HG03066 (cell line): ENCODE results near the gene C2CD3.
A peak's percentile ranks its signal among the peaks of the same experiment; 100 is the strongest.

Source experiments
- ATAC-seq: cut with Tn5 transposase; IDR thresholded peaks from one replicate; pipeline ENCODE4 v1.9.1; 2021; ENCODE audit warnings: low read depth; ENCODE audit not compliant: unreplicated experiment

Gene C2CD3

DNA sequence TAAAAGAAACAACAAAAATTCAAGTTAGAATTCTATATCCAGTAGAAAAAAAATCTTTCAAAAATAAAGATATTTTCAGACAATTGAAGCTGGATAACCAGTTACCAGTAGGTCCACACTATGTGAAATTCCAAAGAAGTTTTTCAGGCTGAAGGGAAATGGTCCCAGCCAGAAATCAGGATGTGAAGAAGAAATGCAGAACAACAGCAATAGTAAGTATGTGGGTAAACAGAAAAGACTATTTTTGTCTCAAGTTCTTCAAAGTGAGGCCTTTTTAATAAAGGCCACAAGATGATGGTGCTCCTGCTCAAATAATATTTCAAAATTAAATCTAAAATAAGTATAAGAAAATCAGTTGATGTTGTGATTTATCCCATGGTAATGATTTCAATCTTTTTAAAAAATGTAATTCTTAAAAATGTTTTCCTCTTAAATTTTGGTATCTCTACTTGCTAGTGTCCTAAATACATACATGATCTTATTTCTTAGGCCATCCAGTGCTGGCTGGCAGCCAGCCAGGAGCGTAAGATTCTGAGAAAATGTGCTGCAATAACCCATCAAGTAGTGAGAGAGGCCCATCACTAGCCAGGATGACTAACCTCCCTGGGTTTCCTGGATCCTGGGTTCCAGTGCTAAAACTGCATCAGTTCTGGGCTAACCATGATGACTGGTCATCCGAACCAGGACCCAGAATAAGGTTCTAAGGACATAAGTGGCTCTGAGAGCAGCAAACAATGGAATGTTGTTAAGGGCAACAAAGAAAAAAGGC is 146.4 kb downstream of the C2CD3 start:
- no peak for ATAC-seq

DNA sequence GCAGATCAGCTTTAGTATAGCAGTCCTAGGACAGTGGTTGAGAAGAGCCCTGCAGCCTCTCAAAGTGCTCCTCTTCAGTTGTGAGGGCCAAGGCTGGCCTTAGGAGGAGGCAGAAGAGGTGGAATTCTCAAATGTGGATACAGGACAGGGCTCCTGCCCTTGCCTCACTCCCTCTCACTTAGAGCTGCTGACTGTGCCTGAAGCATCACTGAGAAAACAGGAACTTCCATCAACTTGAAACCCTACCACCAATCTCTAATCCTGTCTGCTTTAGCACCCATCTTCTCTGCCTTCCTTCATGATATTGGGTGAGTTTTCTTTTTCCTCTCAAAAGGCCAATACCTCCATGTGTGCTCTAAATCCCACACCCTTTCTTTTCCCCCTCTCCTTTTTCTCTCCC is 147.5 kb downstream of the C2CD3 start:
- ATAC-seq, result no peak

DNA sequence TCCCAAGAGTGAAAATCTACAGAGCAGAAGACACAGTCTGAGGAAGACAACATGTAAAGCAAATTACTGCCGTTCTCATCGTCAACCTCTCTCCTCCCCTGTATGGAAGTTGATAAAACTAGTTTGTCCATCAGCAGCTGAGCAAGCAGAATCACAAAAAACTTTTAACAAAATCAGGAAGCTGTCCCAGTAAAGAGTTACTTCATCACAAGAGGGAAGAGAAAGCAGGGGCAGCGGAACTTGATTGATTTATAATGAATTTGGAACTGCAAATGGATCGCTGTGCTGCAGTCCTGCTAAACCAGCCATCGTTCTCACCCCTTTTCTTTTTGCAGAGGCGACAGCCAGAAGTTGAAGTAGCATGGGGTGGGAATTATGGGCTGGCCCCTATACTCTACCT is 148.3 kb downstream of the C2CD3 start:
- ATAC-seq, result no peak

DNA sequence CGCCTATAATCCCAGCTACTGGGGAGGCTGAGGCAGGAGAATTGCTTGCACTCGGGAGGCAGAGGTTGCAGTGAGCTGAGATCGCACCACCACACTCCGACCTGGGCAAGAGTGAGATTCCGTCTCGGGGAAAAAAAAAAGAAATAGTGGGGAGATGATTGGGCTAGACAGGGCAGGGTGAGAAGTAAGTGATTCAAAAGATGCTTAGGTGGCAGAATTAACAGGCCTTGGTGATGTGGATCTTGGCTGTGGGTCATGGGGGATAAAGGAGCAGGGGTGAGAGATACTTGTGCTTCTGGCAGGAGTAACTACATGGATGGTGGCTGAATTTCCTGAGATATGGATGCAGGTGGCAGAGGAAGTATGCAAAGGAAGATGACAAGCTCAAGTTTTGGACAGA is 148.8 kb downstream of the C2CD3 start:
- ATAC-seq, result no peak

DNA sequence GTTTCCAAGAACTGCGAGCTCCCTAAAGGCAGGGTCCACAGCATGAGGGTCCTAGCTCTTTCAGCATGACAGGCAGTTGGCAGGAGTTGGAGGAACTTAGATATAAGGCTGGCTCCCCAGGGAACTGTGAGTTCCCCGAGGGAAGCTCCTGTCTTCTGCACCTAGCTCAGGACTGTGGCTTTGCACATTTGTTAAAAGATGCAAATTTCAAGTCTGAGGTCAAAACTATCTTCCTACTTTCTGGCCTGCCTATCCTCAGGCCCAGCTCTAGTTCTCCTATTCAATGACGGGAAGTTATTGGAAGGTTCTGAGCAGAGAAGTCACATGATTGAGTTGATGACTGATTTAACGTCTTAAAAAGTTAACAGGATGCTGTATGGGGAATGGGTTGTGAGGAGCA is 150.3 kb downstream of the C2CD3 start:
- ATAC-seq, result no peak

DNA sequence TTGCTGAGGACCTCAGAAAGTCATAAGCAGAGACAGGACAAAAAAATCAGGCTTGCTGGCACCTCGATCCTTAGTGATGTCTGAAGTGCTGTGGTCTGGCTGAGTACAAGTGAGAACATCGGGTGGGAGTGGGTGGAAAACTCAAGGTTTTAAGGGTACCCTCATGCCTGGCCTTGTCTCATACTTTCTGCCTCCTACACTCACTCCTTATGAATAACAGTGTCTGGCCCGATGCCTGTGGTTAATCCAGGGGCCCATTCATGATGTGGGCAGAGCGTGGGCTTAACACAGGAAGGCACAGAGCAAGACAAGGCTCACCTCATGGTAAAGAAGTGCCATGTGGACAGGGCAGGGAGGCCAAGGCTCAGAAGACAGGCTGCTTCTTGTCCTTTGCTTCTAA is 150.9 kb downstream of the C2CD3 start:
- no peak for ATAC-seq

DNA sequence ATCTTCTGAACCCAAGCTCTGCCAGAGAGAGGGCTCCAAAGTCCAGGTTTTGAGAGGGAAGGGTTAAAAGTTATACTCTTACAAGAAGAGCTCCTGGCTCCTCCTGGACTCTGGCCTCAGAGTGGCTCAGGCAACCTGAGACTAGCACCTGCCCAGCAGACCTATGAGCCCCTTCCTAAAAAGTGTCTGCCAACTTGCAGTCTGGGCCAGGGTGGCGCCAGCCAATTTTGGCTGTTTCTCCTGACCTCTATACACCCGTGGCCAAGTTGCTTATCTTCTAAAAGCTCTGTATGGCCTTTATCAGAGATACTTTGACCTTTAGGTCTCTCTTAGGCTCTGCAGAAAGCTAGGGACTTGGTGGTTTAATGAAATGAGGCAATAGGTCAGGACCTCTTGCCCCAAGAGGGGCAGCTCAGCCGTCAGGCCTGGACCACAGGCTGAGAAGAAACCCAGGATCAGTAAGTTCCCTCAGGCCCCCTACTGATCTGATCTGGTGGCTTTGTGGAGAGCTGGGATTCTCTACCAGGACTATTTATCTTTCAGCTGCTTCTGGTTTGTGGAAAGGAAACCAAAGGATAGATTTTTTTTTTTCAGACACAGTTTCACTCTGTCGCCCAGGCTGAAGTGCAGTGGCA is 151.6 kb downstream of the C2CD3 start:
- no peak for ATAC-seq

DNA sequence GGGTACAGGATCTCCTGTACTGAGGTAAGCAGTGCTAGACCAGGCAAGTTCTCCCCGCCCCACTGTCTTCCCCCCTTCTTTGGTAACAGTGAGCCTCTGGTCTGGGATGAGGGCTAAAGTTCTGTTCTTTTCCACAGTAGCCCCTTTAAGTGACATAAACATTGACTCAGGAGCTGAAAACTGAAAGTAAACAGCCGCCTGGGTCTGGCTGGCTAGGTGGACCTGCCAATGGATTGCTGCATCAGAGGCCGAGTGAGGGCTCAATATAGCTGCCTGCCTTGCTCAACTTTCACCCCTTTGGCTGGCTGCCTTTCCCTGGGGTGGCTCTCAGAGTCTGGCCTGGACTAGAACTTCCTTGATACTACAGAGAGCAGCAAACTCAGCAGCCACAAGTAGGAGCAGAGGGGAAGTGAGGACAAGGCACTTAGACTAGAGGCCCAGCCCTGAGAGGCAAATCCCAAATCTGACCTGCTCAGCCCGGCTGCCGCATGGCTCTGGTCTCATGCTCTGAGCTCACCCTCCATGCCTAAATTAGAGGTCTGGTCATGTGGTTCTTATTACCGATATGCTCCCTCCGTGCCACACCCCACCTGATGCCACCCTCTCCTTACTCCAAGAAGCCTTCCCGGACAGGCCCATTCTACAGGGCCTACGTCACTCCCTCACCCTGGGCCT is 152.3 kb downstream of the C2CD3 start:
- ATAC-seq, result no peak

DNA sequence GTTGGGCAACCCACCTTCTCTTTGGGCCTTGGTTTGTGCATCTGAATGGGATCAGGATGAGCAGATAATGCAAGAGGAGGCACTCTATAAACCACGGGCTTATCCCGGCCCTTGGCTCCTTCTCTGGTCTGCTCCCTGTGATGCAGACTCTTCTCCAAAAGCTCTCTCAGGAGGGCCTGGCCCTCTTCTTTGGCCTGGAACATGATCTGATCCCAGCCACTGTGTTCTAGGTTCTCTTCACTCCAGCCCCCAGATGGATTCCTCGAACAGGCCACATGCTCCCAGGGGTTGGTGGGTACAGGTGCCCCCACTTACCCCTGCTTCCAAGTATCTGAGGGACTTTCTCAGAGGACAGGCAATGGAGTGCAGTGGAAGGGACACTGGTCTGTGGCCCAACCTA is 153.2 kb downstream of the C2CD3 start:
- ATAC-seq, result no peak

DNA sequence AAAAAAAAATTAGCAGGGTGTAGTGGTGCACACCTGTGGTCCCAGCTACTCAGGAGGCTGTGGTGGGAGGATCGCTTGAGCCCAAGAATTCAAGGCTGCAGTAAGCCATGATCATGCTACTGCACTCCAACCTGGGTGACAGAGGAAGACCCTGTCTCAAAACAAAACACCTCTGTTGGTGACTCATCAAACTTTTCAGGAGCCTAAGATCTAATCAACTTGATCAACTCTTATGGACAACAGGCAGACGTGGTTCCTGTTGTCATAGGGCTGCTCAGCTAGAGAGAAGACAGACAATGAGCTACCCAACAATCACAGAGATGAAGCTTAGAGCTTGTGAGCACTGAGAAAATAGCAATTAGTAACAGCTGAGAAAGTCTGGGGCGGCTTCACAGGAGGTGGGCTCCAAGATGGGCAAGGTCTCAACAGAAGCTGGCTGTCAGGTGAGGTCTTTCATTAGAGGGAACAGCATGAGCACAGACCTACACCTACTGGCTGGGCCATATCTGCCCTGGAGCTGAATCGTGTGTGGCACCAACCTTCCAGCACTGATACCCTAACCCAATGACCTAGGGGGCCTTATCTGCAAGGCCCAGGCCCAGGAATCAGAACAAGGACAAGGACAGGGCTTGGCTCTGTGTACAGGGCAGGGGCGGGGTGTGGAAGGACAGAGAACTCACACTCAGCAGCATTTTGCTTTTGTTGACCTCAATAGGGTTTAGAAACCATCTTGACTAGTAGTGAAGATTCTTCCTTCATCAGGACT is 154.7 kb downstream of the C2CD3 start:
- ATAC-seq, result no peak

DNA sequence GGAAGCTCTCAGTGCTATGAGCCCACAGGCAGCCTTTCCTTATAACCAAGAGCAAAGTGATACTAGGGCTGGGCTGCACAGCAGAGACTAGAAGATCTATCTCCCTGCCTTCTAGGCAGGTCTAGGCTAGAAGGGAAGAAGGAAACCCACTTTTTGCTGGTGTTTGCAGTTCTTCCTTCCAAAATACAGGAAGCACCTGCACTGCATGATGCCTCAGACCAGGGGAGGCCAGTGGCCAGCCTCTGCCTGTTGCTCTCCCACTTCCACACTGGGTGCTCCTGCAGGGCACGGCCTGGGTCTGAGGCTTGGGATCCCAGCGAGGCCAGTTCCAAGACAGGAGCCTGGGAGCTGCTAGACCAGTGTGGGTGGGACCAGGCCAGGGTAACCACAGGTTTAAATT is 155.9 kb downstream of the C2CD3 start:
- ATAC-seq, result no peak

DNA sequence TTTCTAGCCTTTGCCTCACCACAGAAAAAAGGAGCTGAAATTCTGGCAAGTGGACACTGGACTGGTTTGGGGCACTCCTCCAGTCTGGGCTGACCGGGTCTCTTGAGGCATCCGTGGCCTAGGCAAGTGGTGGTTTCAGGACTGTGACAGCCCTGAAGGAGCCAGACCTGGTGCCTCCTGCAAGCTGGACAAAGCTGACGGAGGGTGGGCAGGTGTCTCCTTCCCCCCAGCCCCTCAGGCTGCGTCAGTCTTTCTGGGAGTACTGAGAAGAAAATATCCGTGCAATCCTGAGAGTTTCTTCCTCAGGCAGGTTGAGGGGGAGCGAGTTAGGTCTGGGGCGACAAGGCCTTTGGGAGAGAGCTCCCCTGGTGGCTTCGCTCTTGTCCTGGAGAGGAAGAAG is 157.7 kb downstream of the C2CD3 start:
- no peak for ATAC-seq

DNA sequence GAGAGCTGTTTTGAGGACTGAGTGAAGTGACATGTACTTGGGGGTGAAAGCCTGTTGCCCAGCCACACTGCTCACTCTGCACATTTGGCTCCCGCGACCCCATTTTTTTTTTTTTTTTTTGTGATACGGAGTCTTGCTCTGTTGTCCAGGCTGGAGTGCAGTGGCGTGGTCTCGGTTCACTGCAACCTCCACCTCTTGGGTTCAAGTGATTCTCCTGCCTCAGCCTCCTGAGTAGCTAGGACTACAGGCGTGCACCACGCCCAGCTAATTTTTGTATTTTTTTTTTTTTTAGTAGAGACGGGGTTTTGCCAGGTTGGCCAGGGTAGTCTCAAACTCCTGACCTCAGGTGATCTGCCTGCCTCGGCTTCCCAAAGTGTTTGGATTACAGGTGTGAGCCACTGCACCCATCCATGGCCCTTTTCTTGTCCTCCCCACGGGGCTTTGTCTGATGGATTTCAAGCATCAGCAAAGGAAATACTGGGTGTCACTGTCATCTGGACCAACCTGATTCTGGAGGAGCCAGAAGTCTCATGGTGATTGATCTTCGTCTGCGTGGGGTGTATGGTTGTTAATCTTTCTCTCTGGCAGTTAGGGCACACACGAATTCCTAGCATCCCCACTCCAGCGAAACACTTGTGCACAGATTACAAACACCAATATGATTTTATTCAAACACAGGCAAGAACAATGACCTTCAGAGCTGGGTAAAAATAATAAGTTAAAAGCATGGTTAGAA is 158.6 kb downstream of the C2CD3 start:
- no peak for ATAC-seq

DNA sequence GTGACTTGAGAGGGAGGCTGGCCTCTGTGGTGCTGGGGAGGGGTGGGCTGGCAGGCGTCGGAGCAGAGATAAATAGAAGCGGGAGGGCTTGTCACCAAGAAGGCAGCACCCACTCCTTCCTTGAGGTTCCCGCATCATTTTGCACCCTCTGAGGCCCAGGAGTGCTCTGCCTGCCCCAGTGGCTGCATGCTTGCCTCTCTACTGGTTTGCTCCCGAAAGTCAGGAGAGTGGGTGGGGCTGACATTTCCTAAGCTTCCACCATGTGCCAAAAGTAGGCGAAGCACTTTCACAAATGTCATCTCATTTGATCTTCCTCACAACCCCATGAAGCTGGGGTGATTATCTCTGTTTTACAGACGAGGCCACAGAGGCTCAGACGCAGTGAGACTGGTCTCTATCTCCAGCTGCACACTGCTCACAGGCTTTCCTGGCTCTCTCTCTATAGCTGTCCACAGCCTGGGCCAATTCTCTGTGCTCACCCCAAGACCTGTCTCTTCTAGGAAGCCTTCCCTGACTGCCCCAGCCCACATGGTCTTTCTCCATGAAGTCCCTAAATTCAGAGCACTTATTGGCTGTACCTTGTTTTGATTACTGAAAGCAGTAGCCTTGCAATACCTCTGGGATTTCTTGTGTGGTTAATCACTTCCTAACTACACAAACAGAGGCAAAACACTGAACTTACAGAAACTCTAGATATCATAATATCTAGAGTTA is 159.3 kb downstream of the C2CD3 start:
- peak; percentile 58 for ATAC-seq

DNA sequence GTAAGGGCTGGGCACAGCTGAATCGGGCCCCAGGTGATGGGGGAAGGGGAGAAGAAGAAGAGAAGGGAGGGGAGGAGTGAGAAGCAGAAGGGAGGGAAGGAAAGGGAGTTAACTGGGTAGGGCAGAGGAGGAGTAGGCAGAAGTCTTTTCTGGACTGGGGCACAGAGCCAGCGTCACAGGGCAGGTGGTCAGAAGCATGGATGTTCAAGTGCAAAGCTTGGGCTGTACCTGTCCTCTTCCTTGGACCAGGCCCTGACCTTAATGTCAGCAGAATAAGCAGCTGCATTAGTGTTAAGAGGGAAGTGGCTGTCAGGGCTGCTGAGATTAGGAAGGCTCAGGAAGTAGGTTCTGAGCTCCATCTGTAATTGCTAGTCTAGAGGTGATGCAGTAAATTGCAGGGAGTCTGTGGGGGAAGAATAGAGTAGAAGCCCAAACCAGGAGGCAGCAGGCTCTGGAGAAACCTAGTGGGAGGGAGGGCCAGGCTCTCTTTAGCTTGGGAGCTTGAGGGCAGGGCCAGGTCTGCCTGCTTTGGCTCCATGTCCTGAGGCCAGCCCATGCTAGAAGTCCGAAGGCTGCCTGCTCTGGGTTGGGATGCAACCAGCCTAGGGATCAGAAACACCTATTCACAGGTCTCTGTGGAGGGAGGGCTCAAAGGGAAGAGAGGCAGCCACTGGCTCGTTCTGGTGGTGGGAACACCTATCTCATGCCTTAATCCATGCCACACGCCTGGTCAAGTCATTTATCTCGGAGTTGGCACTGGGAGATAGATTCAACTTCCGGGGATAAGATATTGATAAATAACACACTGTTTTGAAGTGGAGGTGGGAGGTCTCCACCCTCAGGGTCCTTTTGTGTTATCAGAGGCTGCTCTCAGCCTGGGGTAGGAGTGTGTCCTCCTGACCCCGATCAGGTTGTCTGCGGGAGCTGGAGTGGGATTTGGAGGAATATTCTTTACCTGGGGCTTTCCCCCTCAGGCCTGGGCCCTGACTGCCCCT is 160.2 kb downstream of the C2CD3 start:
- no peak for ATAC-seq

DNA sequence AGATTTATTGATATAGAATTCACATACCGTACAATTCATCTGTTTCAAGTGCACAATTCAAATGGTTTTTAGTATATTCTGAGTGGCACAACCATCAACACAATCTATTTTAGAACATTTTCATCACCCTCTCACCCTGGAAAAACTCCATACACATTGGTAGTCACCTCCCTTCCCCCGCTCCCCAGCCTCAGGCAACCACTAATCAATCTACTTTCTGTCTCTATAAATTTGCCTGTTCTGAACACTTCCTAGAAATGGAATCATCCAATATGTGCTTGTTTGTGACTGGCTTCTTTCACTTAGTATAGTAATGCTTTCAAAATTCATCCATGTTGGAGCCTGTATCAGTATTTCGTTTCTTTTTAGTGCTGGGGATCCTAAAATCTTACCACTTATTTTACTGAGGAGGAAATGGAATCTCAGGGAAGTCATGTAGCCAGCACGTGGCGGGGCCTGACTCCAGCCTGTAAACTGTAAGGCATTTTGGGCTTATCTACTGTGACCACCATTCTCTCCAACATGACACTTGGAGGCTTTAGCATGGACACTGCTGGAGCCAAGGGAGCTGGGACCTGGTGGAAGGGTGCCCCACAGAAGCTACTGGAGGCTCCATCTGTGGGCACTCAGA is 161.0 kb downstream of the C2CD3 start:
- ATAC-seq, result no peak

DNA sequence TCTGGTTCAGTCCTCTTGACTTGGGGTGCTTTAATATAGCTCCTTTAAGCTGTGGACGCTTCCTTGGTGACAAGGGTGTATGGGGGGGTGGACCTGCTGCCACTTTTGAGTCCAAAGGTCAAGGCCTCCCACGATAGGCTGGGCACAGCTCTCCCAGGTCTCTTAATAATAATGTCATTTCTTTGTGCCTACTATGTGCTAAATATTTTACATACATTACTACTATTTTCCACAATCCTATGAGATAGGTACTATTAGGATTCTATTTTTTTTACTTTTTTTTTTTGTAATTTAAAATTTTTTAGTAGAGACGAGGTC is 161.6 kb downstream of the C2CD3 start:
- ATAC-seq, result no peak
